Activated CD4-positive, alpha-beta T cell treated with anti-CD3 and anti-CD28 coated beads, Interleukin-2, amount 50 U/mL, for 1 hour (primary cell): ENCODE measurements around the gene FHDC1.
"Not testable (repeated sequence)": the region's sequence is repeated elsewhere in the genome, so short reads cannot be mapped to it uniquely, and the experiment has no call there.

Source experiments
- DNase-seq: peaks from one replicate; pipeline ENCODE4 v3.0.0-alpha.2; 2020

The FHDC1 gene

GRCh38 chr4:152935631-152936445 lies at the start of gene FHDC1:
FHDC1 (plus strand) TSS chr4:152936323; CDS start chr4:152943058, 6,735 bp downstream.
- DNase-seq = no peak

DNA sequence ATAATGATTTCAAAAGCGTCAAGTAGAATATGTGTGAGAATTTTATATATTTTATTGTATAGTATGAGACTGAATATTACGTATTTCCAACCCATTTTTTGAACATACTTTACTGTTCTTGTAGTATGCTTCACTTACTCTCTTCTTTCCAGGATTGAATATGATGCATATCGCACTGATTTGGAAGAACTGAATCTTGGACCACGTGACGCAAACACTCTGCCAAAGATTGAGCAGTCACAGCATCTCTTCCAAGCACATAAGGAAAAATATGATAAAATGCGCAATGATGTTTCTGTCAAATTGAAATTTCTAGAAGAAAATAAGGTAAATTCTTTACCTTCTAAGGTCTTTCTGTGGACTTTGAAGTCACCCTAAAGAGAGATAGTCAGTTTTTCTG lies 48.1 kb upstream of the FHDC1 start:
- DNase-seq = no peak

- no peak for DNase-seq
Observed at GRCh38 chr4:152892974-152893373, 43.1 kb upstream of the FHDC1 start.

DNA sequence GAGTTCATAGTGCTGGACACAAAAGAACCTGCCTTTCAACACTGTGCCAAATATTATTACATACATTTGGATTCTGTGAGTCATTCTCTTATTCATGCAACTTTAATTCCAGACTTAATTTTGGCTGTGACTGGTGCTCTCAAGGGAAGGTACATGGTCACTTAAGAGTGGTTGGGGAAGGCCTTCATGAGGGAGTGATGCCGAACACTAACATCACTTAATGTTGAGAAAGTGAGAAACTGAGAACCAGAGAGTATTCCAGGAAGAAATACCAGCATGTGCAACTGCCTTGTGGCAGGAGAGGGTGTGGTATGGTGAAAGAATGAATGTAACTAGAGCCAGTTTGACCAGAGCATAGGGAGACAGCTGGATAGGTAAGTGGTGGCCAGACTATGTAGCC lies 41.5 kb upstream of the FHDC1 start:
- DNase-seq = no peak

GRCh38 chr4:152896811-152897210 lies 39.3 kb upstream of the FHDC1 start:
- DNase-seq = no peak

GRCh38 chr4:152898133-152898532 lies 38.0 kb upstream of the FHDC1 start:
- DNase-seq = not testable (repeated sequence)

- no peak for DNase-seq
Observed at GRCh38 chr4:152898606-152899005, 37.5 kb upstream of the FHDC1 start.

DNA sequence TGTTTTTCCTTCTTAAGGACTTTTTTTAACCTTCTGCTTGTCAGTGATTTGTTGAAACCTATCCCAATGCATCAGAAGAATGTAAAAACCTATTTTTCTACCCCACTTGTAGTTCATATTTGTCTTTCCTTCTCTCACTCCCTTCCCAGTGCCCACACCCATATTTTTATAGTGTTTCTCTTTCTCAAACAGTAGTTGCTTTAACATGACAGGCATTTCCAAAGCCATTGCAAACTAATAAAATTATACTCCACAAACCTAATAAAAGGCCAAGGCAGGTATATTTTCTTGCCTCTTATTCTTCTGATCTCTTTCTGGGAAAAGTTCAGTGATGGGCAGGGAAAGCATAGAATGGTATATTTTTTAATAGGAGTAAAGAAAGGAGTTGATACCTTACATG lies 35.7 kb upstream of the FHDC1 start:
- DNase-seq = no peak

GRCh38 chr4:152901205-152901604 lies 34.9 kb upstream of the FHDC1 start:
- DNase-seq = no peak

GRCh38 chr4:152903658-152904057 lies 32.5 kb upstream of the FHDC1 start:
- no peak for DNase-seq

- DNase-seq = no peak
Observed at GRCh38 chr4:152909901-152910300, 26.2 kb upstream of the FHDC1 start.

GRCh38 chr4:152910521-152910920 lies 25.6 kb upstream of the FHDC1 start:
- DNase-seq = no peak

DNA sequence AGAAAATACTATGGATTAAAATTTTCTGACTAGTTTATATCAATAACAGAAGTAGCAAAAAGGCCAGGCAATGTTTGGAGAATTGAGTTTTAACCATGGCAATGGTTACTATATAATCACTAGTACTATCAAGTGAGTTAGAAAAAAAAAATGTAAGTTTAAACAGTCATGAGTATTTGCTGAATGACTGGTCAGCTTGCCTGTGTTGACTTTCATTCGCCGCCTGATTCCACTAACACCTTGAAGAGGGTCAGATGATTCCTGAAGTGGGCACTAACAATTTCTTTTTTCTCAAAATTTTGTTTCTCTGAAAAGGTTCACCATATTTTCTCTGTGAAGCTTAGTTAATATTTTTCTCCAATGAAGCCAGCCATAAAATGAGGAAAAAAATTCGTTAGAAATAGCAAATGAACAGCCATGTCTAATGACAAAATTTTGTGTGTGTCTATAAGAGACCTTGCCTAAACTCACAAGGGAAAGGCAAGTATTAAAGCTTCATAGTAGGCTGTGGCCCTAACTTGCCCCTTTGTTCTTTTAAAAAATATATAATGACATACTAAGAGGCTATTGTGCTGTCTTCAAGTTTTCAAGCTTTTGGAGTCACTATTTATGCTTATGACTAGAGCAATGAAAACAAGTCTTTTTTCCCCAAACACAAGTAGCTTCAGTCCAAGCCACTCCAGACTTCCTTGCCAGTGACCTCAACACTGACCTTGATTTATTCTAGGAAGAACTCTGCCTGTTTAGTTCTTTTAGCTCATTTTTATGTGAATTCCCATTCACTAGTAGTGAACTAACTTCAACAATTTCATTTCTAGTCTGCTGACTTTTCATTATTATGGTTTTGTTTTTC lies 18.4 kb upstream of the FHDC1 start:
- no peak for DNase-seq

- DNase-seq = no peak
Observed at GRCh38 chr4:152919826-152920225, 16.3 kb upstream of the FHDC1 start.

DNA sequence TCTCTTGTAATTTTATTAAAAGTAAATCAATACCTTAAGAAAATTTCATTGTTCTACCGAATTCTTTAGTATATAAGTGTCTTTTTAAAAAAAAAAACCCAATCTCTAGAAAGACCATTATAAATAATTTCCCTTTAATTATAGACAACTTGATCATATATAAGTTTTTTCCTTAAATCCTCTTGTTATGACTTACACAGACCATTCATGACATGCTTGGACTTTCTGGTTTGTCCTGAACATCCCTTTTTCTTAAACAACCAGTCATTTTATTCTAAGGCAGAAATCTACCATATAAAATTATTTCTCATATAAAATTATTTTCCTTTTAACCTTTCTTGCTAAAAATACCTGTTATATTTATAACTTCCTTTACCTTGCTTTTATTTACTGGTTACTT lies 15.4 kb upstream of the FHDC1 start:
- no peak for DNase-seq

DNA sequence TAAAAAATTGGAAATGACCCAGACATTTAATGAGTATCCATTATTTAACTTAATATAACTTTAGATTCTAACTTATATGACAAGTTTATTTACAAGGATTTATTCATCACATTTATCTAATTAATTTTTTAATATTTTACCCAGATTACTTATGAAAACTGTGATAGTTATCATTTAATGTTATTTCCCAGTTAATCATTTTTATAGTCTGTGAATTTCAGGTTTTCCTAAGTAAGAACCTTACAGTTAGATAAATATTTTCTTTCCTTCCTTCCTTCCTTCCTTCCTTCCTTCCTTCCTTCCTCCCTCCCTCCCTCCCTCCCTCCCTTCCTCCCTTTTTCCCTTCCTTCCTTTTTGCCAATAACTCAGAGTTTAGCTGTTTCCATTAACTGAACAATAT lies 14.8 kb upstream of the FHDC1 start:
- DNase-seq = no peak

DNA sequence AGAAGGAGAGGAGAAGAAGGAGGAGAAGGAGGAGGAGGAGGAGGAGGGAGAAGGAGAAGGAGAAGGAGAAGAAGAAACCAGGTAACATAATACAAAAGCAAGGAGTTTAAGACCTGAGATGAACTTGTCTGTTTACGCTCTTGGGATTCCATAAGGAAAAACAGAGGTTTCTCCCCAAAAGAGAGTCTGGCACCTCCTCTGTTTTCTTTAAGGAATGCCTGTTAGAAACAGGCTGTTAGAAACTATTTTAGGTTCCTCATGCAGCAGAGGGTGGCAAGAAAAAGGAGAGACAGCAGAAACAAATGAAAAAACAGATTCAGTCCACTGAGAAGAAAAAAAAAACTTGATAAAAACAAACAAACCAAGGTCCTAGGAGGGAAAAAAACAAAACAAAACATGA lies 10.3 kb upstream of the FHDC1 start:
- no peak for DNase-seq

- DNase-seq = no peak
Observed at GRCh38 chr4:152926959-152927358, 9.2 kb upstream of the FHDC1 start.

- DNase-seq = no peak
Observed at GRCh38 chr4:152927737-152928136, 8.4 kb upstream of the FHDC1 start.

- no peak for DNase-seq
Observed at GRCh38 chr4:152928286-152928685, 7.8 kb upstream of the FHDC1 start.

- no peak for DNase-seq
Observed at GRCh38 chr4:152929888-152930287, 6.2 kb upstream of the FHDC1 start.

- no peak for DNase-seq
Observed at GRCh38 chr4:152935143-152935542, 980 bp upstream of the FHDC1 start.

- no peak for DNase-seq
Observed at GRCh38 chr4:152936446-152937335, 568 bp downstream of the FHDC1 start.
